Measurements from ENCODE around the gene PKP1. TPM values are rescaled to one million over a fixed set of nuclear protein-coding genes. Genes with fewer than 3 reads are reported as not detected.
"Not testable (repeated sequence)": the region's sequence is repeated elsewhere in the genome, so short reads cannot be mapped to it uniquely, and the experiment has no call there.

PKP1 gene
- not detected for total RNA-seq (2021; fragmentation: NEBNext Ultra II Directional; extraction: Animal tissue kit (Norgen Biotek cat#: 25700))
- long read RNA-seq = 0 reads

- H3K36me3 Mint-ChIP-seq (ENCODE audit: low read depth) = no peaks in the 10 kb centered on the region
- DNase-seq = no peak
- H3K27ac Mint-ChIP-seq = no peak within 1 kb of the TSS
- peaks cover 6% of the 10 kb centered on the region for H3K4me1 Mint-ChIP-seq (ENCODE audit: low read depth)
- H3K4me3 Mint-ChIP-seq = peak within 1 kb of the TSS; percentile 67
- no peaks in the 10 kb centered on the region for H3K9me3 Mint-ChIP-seq
- TF ChIP-seq CTCF (IDR thresholded peaks at IDR 0.05) = no peak
- peaks cover 57% of the 10 kb centered on the region for H3K27me3 Mint-ChIP-seq (ENCODE audit: insufficient read depth)
Measured at GRCh38 chr1:201282931-201283829, at the start of gene PKP1. Gene PKP1, plus strand, starts transcription at chr1:201283506. Its CDS starts 197 bp downstream, at chr1:201283703.

GRCh38 chr1:201239646-201240045, 43.7 kb upstream of the PKP1 start:
- not testable (repeated sequence) for H3K4me1 Mint-ChIP-seq (ENCODE audit: low read depth); DNase-seq

GRCh38 chr1:201240171-201240570, 43.1 kb upstream of the PKP1 start:
- DNase-seq = no peak
- Mint-ChIP-seq H3K27me3 (ENCODE audit: insufficient read depth) (peaks cover 37% of the 10 kb centered on the region), H3K36me3 (ENCODE audit: low read depth) (no peaks in the 10 kb centered on the region), H3K27ac (no peak overlapping the region), H3K4me1 (ENCODE audit: low read depth) (no peaks in the 10 kb centered on the region), H3K4me3 (no peak overlapping the region), H3K9me3 (peaks cover 6% of the 10 kb centered on the region; the same call in 1 of the 2 replicates)
- no peak for TF ChIP-seq CTCF (IDR thresholded peaks at IDR 0.05)

More at GRCh38 chr1:201239646-201240045, 43.7 kb upstream of the PKP1 start:
- H3K36me3 Mint-ChIP-seq (ENCODE audit: low read depth); H3K4me3 Mint-ChIP-seq; H3K9me3 Mint-ChIP-seq; H3K27ac Mint-ChIP-seq: not testable (repeated sequence)
- H3K27me3 Mint-ChIP-seq (ENCODE audit: insufficient read depth) = peaks cover 32% of the 10 kb centered on the region

GRCh38 chr1:201241736-201242135, 41.6 kb upstream of the PKP1 start:
- H3K27me3 Mint-ChIP-seq (ENCODE audit: insufficient read depth) = peaks cover 38% of the 10 kb centered on the region
- TF ChIP-seq CTCF (IDR thresholded peaks at IDR 0.05) = no peak
- H3K27ac Mint-ChIP-seq = no peak overlapping the region
- H3K36me3 Mint-ChIP-seq (ENCODE audit: low read depth) = no peaks in the 10 kb centered on the region
- H3K9me3 Mint-ChIP-seq = peaks cover 6% of the 10 kb centered on the region; the same call in 1 of the 2 replicates
- H3K4me1 Mint-ChIP-seq (ENCODE audit: low read depth) = no peaks in the 10 kb centered on the region
- no peak for DNase-seq
- H3K4me3 Mint-ChIP-seq = no peak overlapping the region

- TF ChIP-seq CTCF (IDR thresholded peaks at IDR 0.05) = no peak
- Mint-ChIP-seq H3K4me3 (no peak overlapping the region), H3K27me3 (ENCODE audit: insufficient read depth) (peaks cover 39% of the 10 kb centered on the region), H3K36me3 (ENCODE audit: low read depth) (no peaks in the 10 kb centered on the region), H3K9me3 (peaks cover 3% of the 10 kb centered on the region; the same call in 1 of the 2 replicates), H3K27ac (no peak overlapping the region), H3K4me1 (ENCODE audit: low read depth) (no peaks in the 10 kb centered on the region)
- DNase-seq = no peak
Measured at GRCh38 chr1:201245082-201245481, 38.2 kb upstream of the PKP1 start.

All from HFFc6 (cell line).